ENCODE measurements around the gene YBEY.

Gene YBEY

DNA sequence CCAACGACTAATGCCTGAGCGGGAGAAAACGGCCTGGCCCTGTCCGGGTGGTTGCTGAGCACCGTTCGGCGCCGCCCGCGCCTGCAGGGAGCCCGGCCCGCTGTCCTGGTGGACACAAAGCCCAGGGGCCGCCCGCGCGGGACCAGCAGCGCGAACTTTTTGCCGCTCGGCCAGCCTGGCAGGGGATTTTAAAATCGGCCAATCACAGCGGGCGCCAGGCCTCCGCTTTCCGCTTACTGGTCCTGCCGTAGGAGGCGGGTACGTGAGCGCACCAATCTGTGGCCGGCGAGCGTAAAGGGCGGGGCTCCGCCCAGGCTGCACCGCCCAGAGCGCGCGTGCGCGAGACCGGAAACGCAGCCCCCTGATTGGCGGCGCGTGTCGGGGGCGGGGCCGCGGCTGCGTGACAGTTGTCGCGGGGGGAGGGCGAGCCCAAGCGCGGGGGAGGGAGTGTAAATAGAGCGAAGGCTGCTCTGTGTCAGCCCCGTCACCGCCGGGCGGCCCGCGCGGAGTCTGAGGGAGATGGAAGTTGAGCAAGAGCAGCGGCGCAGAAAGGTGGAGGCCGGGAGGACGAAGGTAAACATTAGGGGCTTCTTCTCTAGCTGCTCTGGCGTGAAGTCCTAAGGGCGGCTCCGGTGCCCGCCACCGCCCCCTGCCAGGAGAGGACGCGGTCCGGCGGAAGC is 37.7 kb downstream of the YBEY start, which contains the start of the genes C21orf58 and PCNT:
Gene C21orf58 (minus strand): TSS at position 161 of the 680 bp plus-strand sequence. CDS start 1,132 bp downstream, outside the sequence.
Gene PCNT (plus strand): TSS at position 447 of the 680 bp plus-strand sequence. CDS start 73 bp downstream, at position 520.
- Histone ChIP-seq H3K27ac (ENCODE audit: low read length) (peak within 1 kb of the TSS; percentile 87), H3K9me3 (ENCODE audit: control insufficient read depth, low read depth, low read length) (no peaks in the 10 kb centered on the region), H3K9ac (ENCODE audit: low read length) (peak within 1 kb of the TSS; percentile 98), H3K4me3 (ENCODE audit: low read length) (peak within 1 kb of the TSS; percentile 91), H3K4me1 (ENCODE audit: control insufficient read depth, low read depth, low read length) (peaks cover 21% of the 10 kb centered on the region), H3K36me3 (ENCODE audit: control insufficient read depth, low read depth, low read length) (peaks cover 10% of the 10 kb centered on the region), H3K27me3 (ENCODE audit: control insufficient read depth, insufficient read depth, low read length) (no peaks in the 10 kb centered on the region)

DNA sequence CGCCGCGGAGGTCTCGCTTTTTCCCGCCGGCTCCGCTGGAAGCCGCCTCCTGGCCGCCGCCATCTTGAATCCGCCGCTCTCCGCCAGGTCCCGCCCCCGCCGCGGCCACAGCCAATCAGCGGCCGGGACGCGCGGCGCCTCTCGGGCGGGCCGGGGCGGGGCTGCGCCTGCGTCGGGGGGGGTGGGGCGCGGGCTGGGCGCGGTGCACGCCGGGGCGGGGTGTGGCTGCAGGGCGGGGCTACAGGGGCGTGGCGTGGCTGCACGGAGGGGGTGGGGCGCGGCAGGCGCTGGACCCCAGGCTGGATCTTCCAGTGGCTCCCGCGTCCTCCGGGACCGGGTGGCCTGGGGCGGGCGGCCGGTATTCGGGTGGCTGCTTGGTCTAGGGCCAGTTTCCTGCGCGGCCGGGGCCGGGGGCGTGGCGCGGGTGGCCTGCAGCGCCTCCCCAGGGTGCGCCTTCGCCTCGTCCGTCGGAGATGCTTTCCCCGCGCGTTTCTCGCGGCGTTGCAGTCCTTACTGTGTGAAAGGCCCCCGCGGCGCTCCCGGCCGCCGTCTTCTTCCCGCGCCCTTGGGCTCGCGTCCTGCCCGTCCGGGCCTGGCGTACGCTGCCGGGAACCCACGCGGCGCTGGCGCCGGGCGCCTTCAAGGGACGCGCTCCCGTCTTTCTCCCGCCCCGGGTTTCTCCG is 38.4 kb downstream of the YBEY start:
- no peaks in the 10 kb centered on the region for H3K27me3 ChIP-seq (ENCODE audit: control insufficient read depth, insufficient read depth, low read length)
- peak overlapping the region; percentile 91 for H3K4me3 ChIP-seq (ENCODE audit: low read length)
- H3K9me3 ChIP-seq (ENCODE audit: control insufficient read depth, low read depth, low read length) = no peaks in the 10 kb centered on the region
- peak overlapping the region; percentile 55 for H3K27ac ChIP-seq (ENCODE audit: low read length)
- peaks cover 21% of the 10 kb centered on the region for H3K4me1 ChIP-seq (ENCODE audit: control insufficient read depth, low read depth, low read length)
- H3K36me3 ChIP-seq (ENCODE audit: control insufficient read depth, low read depth, low read length) = peaks cover 16% of the 10 kb centered on the region
- H3K9ac ChIP-seq (ENCODE audit: low read length) = peak overlapping the region; percentile 90

DNA sequence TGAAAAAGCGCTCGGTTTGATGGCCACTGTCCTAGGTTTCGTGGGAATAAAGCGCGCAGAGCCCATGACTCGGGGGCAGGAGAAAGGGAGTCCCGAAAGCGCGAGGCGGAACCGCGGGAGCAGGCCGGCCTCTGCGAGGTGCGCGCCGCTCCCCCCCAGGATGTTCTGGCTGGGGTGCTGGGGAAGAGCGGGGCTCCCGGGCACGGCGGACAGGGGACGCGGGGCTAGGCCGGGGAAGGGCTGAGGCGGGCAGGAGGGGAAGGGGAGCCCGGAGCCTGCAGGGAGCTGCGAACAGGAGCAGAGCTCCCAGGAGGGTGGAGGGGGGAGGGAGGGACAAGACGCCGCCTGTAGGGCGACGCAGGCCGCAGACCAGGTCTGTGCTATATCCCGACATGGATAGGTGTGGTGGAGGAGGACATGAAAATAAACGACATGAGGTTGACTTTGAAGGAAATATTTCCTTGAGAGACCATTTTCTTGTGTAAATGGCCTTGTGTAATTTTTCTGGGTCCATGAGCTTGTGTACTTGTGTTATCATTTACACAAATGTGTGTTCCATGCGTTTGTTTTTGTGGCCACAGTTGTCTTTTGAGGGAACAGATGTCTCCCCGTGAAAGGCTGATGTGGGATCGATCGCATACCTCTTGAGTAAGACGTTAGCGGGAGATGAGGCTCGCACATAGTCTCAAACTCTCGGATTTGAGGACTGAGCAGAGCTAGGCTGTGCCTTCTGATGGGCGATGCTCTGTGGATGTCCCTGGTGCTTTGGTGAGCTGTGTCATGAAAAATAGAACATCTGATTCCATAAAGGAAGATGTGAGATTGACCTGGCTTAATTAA is 39.2 kb downstream of the YBEY start:
- no peaks in the 10 kb centered on the region for H3K27me3 ChIP-seq (ENCODE audit: control insufficient read depth, insufficient read depth, low read length)
- peak overlapping the region; percentile 83 for H3K4me3 ChIP-seq (ENCODE audit: low read length)
- peaks cover 21% of the 10 kb centered on the region for H3K4me1 ChIP-seq (ENCODE audit: control insufficient read depth, low read depth, low read length)
- H3K36me3 ChIP-seq (ENCODE audit: control insufficient read depth, low read depth, low read length) = peaks cover 23% of the 10 kb centered on the region
- no peak overlapping the region for H3K27ac ChIP-seq (ENCODE audit: low read length)
- H3K9ac ChIP-seq (ENCODE audit: low read length) = peak overlapping the region; percentile 78
- H3K9me3 ChIP-seq (ENCODE audit: control insufficient read depth, low read depth, low read length) = no peaks in the 10 kb centered on the region

DNA sequence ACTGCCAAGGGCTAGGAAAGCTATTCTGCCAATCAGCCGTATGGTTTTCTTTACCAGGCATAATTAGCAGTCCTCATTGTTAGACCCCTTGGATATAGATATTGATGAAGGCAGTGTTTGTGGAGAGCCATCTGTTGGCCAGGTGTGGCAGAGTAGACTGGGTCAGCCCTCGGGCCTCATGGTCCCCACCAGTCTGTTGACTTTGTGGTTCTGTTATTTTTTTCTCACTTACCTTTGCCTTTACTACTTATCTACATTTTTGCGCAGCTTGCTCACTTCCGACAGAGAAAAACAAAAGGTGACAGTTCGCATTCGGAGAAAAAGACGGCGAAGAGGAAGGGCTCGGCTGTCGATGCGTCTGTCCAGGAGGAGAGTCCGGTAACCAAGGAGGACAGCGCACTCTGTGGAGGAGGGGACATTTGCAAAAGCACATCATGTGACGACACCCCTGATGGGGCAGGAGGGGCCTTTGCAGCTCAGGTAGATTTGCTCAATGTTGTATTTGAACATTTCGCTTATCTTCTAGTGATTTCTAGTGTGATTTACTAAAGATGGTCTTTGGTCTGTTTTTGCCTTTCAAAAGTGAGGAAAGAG is 40.1 kb downstream of the YBEY start:
- no peak overlapping the region for H3K27ac ChIP-seq (ENCODE audit: low read length)
- no peak overlapping the region for H3K9ac ChIP-seq (ENCODE audit: low read length)

DNA sequence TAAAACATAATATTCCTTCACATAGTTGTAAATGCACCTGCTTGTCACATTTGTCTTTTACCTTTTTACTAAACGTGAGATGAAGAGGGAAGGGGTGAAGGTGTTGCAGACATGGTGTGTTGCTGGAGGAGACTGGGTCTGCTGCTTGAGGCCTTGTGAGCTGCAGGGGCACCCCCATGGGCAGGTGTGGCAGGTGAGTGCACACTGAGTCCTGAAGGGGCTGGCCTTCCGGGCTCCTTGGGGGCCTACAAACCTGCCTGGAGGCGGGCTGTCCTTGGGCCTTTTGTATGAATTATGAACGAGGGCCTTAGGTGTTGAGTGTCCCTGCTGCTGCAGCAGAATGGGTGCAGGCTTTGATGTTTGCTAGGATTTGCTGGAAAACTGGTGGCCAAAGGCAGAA is 41.6 kb downstream of the YBEY start:
- peaks cover 7% of the 10 kb centered on the region for H3K4me1 ChIP-seq (ENCODE audit: control insufficient read depth, low read depth, low read length)
- H3K36me3 ChIP-seq (ENCODE audit: control insufficient read depth, low read depth, low read length) = peaks cover 26% of the 10 kb centered on the region
- no peak overlapping the region for H3K27ac ChIP-seq (ENCODE audit: low read length)
- H3K27me3 ChIP-seq (ENCODE audit: control insufficient read depth, insufficient read depth, low read length) = no peaks in the 10 kb centered on the region
- no peaks in the 10 kb centered on the region for H3K9me3 ChIP-seq (ENCODE audit: control insufficient read depth, low read depth, low read length)
- H3K4me3 ChIP-seq (ENCODE audit: low read length) = no peak overlapping the region
- no peak overlapping the region for H3K9ac ChIP-seq (ENCODE audit: low read length)

More for the DNA sequence above, 40.1 kb downstream of the YBEY start:
- peaks cover 19% of the 10 kb centered on the region for H3K36me3 ChIP-seq (ENCODE audit: control insufficient read depth, low read depth, low read length)
- H3K27me3 ChIP-seq (ENCODE audit: control insufficient read depth, insufficient read depth, low read length) = no peaks in the 10 kb centered on the region
- peaks cover 21% of the 10 kb centered on the region for H3K4me1 ChIP-seq (ENCODE audit: control insufficient read depth, low read depth, low read length)
- no peaks in the 10 kb centered on the region for H3K9me3 ChIP-seq (ENCODE audit: control insufficient read depth, low read depth, low read length)
- peak overlapping the region; percentile 13 for H3K4me3 ChIP-seq (ENCODE audit: low read length)

DNA sequence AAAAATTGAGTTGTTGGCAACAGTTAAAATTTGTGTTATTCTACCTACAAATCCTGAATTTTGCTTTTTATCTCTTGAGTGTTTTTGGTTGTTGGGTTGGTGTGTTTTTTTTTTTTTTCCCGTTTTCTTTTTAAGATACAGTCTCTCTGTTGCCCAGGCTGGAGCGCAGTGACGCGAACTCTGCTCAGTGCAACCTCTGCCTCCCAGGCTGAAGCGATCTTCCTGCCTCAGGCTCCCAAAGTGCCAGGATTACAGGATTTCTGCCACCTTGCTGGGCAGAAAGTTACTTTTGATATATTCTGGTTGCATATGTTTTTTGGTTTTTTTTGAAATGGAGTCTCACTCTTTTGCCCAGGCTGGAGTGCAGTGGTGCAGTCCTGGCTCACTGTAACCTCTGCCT is 42.0 kb downstream of the YBEY start:
- Histone ChIP-seq H3K4me1 (ENCODE audit: control insufficient read depth, low read depth, low read length) (peaks cover 7% of the 10 kb centered on the region), H3K4me3 (ENCODE audit: low read length) (no peak overlapping the region), H3K9me3 (ENCODE audit: control insufficient read depth, low read depth, low read length) (no peaks in the 10 kb centered on the region), H3K9ac (ENCODE audit: low read length) (no peak overlapping the region), H3K27ac (ENCODE audit: low read length) (no peak overlapping the region), H3K36me3 (ENCODE audit: control insufficient read depth, low read depth, low read length) (peaks cover 27% of the 10 kb centered on the region), H3K27me3 (ENCODE audit: control insufficient read depth, insufficient read depth, low read length) (no peaks in the 10 kb centered on the region)

DNA sequence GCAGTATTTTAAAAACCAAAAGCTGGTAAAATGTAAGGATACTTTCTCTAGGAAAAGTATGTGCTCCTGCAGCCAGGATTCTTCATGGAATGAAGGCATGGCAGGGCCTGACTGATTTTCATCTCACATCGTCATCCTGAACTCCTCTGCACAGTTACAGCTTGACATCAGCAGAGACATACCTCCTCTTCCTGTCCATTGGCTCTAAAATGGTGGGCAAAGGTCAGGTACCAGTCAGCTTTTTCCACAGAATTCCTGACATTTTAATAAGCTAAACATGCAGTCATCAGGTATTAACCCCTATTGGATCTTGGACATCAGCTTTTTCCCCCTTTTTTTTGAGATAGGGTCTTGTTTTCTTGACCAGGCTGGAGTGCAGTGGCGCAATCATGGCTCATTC is 43.7 kb downstream of the YBEY start:
- Histone ChIP-seq H3K4me1 (ENCODE audit: control insufficient read depth, low read depth, low read length) (peaks cover 7% of the 10 kb centered on the region), H3K27ac (ENCODE audit: low read length) (no peak overlapping the region), H3K27me3 (ENCODE audit: control insufficient read depth, insufficient read depth, low read length) (no peaks in the 10 kb centered on the region), H3K4me3 (ENCODE audit: low read length) (no peak overlapping the region), H3K9ac (ENCODE audit: low read length) (no peak overlapping the region), H3K36me3 (ENCODE audit: control insufficient read depth, low read depth, low read length) (peaks cover 34% of the 10 kb centered on the region), H3K9me3 (ENCODE audit: control insufficient read depth, low read depth, low read length) (no peaks in the 10 kb centered on the region)

DNA sequence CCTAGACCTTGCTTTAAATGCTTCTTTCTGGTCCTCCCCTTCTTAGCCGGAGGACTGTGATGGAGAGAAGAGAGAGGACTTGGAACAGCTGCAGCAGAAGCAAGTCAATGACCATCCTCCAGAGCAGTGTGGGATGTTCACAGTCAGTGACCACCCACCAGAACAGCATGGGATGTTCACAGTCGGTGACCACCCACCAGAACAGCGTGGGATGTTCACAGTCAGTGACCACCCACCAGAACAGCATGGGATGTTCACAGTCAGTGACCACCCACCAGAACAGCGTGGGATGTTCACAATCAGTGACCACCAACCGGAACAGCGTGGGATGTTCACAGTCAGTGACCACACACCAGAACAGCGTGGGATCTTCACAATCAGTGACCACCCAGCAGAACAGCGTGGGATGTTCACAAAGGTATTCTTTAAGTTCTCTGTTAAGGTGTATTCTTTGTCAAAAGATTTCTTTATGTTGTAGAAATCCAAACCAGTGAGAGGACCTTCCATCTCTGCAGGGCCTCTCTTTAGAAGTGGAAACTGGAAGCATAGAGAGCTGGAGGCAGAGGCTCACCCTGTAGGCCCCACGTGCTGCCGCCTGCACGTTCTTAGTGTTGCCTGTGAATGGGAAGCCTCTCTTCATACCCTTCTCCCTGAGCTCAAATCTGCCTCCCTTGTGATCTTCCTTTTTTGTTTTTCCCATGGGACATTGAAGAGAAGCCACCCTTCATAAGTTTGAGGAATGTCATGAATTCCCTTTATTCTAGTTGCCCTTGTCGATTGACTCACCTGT is 48.4 kb downstream of the YBEY start:
- Histone ChIP-seq H3K27ac (ENCODE audit: low read length) (no peak overlapping the region), H3K9me3 (ENCODE audit: control insufficient read depth, low read depth, low read length) (no peaks in the 10 kb centered on the region), H3K27me3 (ENCODE audit: control insufficient read depth, insufficient read depth, low read length) (no peaks in the 10 kb centered on the region), H3K9ac (ENCODE audit: low read length) (no peak overlapping the region), H3K4me1 (ENCODE audit: control insufficient read depth, low read depth, low read length) (no peaks in the 10 kb centered on the region), H3K36me3 (ENCODE audit: control insufficient read depth, low read depth, low read length) (peaks cover 51% of the 10 kb centered on the region), H3K4me3 (ENCODE audit: low read length) (no peak overlapping the region)

DNA sequence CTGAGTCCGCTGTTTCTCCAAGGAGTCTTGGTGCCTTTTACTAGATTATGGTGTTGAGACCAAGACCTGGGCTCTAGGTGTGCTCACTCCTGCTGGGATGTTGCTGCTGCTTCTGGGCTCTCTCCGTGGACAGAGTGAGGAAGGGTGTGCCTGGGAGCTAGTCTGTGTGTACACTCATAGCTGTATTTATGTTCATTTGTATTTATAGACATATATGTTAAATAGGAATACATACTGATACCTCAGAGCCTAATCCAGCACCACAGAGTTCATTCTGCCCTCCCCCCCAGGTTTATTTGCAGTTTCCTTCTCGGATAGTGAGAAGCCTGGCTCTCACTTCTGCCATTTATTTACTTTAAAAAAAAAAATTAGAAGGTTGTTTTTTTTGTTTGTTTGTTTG is 50.5 kb downstream of the YBEY start:
- H3K36me3 ChIP-seq (ENCODE audit: control insufficient read depth, low read depth, low read length) = peaks cover 47% of the 10 kb centered on the region
- H3K9ac ChIP-seq (ENCODE audit: low read length) = no peak overlapping the region
- no peaks in the 10 kb centered on the region for H3K9me3 ChIP-seq (ENCODE audit: control insufficient read depth, low read depth, low read length)
- no peaks in the 10 kb centered on the region for H3K27me3 ChIP-seq (ENCODE audit: control insufficient read depth, insufficient read depth, low read length)
- H3K4me3 ChIP-seq (ENCODE audit: low read length) = no peak overlapping the region
- no peak overlapping the region for H3K27ac ChIP-seq (ENCODE audit: low read length)
- no peaks in the 10 kb centered on the region for H3K4me1 ChIP-seq (ENCODE audit: control insufficient read depth, low read depth, low read length)

DNA sequence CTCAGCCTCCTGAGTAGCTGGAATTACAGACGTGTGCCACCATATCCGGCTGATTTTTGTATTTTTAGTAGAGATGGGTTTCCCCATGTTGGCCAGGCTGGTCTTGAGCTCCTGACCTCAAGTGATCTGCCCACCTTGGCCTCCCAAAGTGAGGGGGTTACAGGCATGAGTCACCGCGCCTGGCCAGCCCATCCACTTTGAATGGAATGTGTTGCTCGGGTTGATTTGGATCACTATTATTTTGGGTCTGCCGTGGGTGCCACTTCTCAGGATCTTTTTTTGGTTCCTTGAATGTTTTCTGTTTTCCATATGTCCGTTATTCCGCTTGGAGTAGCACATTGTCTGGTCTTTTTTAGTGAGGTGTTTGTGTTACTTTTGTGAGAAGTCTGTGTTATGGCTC is 54.9 kb downstream of the YBEY start:
- H3K27ac ChIP-seq (ENCODE audit: low read length) = no peak overlapping the region
- no peak overlapping the region for H3K9ac ChIP-seq (ENCODE audit: low read length)
- no peaks in the 10 kb centered on the region for H3K27me3 ChIP-seq (ENCODE audit: control insufficient read depth, insufficient read depth, low read length)
- no peaks in the 10 kb centered on the region for H3K4me1 ChIP-seq (ENCODE audit: control insufficient read depth, low read depth, low read length)
- peaks cover 29% of the 10 kb centered on the region for H3K36me3 ChIP-seq (ENCODE audit: control insufficient read depth, low read depth, low read length)
- H3K9me3 ChIP-seq (ENCODE audit: control insufficient read depth, low read depth, low read length) = no peaks in the 10 kb centered on the region
- no peak overlapping the region for H3K4me3 ChIP-seq (ENCODE audit: low read length)

All from iPS-18a (cell line).